ENCODE results near the gene RNF19B.

RNF19B gene

GRCh38 chr1:32903991-32904785, 60.4 kb downstream of the RNF19B start:
- DNase-seq (ENCODE audit: low read depth in 2 of 2): no peak
- TF ChIP-seq CTCF (IDR thresholded peaks at IDR 0.05; ENCODE audit: low read depth, low read length): no peak
- H3K4me3 ChIP-seq (replicated peaks in 1 of 2; ENCODE audit: low read depth in 2 of 2, low read length in 2 of 2): no peak overlapping the region

GRCh38 chr1:32902535-32902920, 62.1 kb downstream of the RNF19B start:
- no peak overlapping the region for H3K4me3 ChIP-seq (replicated peaks in 1 of 2; ENCODE audit: low read depth in 2 of 2, low read length in 2 of 2)
- no peak for TF ChIP-seq CTCF (IDR thresholded peaks at IDR 0.05; ENCODE audit: low read depth, low read length)

GRCh38 chr1:32901823-32902534, 62.6 kb downstream of the RNF19B start:
- no peak for TF ChIP-seq CTCF (IDR thresholded peaks at IDR 0.05; ENCODE audit: low read depth, low read length)
- peak overlapping the region; percentile 64 to 65 for H3K4me3 ChIP-seq (replicated peaks in 1 of 2; ENCODE audit: low read depth in 2 of 2, low read length in 2 of 2)
- peak in 1 of 2 donors; percentile 13 for DNase-seq (ENCODE audit: low read depth in 2 of 2)

More at GRCh38 chr1:32902535-32902920, 62.1 kb downstream of the RNF19B start:
- DNase-seq (ENCODE audit: low read depth in 2 of 2): no peak

- no peak for DNase-seq (ENCODE audit: low read depth in 2 of 2)
- peak within 1 kb of the TSS; percentile 64 to 65 for H3K4me3 ChIP-seq (replicated peaks in 1 of 2; ENCODE audit: low read depth in 2 of 2, low read length in 2 of 2)
- TF ChIP-seq CTCF (IDR thresholded peaks at IDR 0.05; ENCODE audit: low read depth, low read length): no peak
Measured at GRCh38 chr1:32900956-32901822, 63.4 kb downstream of the RNF19B start, which contains the start of gene TMEM54. TSS of gene TMEM54 (minus strand) at chr1:32901389. CDS start at chr1:32901238, 151 bp downstream.

- no peak for DNase-seq (ENCODE audit: low read depth in 2 of 2)
- H3K4me3 ChIP-seq (replicated peaks in 1 of 2; ENCODE audit: low read depth in 2 of 2, low read length in 2 of 2): peak overlapping the region; percentile 61 to 64
- no peak for TF ChIP-seq CTCF (IDR thresholded peaks at IDR 0.05; ENCODE audit: low read depth, low read length)
Measured at GRCh38 chr1:32900371-32900955, 64.1 kb downstream of the RNF19B start.

All from cardiac fibroblast (primary cell).